Lower lobe of right lung (tissue), 2 donors: ENCODE measurements around the gene KPNA5. TPM values are rescaled to one million over a fixed set of nuclear protein-coding genes. Genes with fewer than 3 reads are reported as not detected.

ENCODE experiments used
- ATAC-seq, 2 donors: fragments of 200-7000 bp; cut with Tn5 transposase; one replicate each; pipeline ENCODE4 v1.9.1; 2020 to 2022; ENCODE audit warnings: mild to moderate bottlenecking in 2 of 2, moderate library complexity in 2 of 2
- DNase-seq: peaks from one replicate; pipeline ENCODE4 v3.0.0-alpha.2; 2020
- H3K27ac ChIP-seq: fragments of 200-600 bp; one replicate; pipeline ENCODE4 v1.8.0; 2022
- H3K27me3 ChIP-seq: fragments of 200-600 bp; one replicate; pipeline ENCODE4 v1.8.0; 2022; ENCODE audit warnings: low read depth
- H3K36me3 ChIP-seq: fragments of 200-600 bp; one replicate; pipeline ENCODE4 v1.8.0; 2022; ENCODE audit warnings: mild to moderate bottlenecking
- H3K4me1 ChIP-seq: fragments of 200-600 bp; one replicate; pipeline ENCODE4 v1.8.0; 2022
- H3K4me3 ChIP-seq: fragments of 200-600 bp; one replicate; pipeline ENCODE4 v1.8.0; 2022; ENCODE audit warnings: mild to moderate bottlenecking
- H3K9me3 ChIP-seq: fragments of 200-600 bp; one replicate; pipeline ENCODE4 v1.8.0; 2022
- intact Hi-C: fragments of 100-400 bp; cut with DNase I; formaldehyde crosslinking; loops from one replicate; pipeline ENCODE4 v1.11.0; 2022
- total RNA-seq: library from RNA; stranded (reverse); fragmentation: NEBNext Ultra II Directional; extraction: Animal tissue kit (Norgen Biotek cat#: 25700); gene quantifications from one replicate; pipeline ENCODE4 v1.2.1, GENCODE V29; 2021
- TF ChIP-seq, protein P1 (sequence below): fragments of 200-600 bp; IDR thresholded peaks from one replicate; pipeline ENCODE4 v1.8.0; 2022; ENCODE audit warnings: antibody characterized with exemption, mild to moderate bottlenecking
- donor health status: DM: no; HTN: yes; CAD: no; lungs with severe emphysema.

The KPNA5 gene
- total RNA-seq, 1 donor from 2014 or later, result 17.4 TPM

DNA sequence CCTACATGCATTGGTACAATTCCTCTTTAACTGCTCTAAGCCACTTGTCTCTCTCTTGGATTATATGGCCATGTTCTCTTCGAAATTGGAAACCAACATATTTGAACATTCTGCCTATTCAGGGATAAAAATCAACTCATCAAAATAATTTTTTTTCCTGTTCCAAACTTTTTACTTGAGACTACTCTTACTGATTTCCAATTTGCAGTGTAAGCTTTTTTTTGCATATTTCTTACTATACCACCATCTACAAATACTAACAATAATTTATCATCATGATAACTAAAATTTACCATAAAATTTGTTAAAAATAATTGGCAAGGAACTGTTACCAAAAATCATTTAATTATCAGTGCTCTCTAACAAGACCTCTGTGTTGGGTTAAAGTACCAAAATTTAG lies 91.4 kb downstream of the KPNA5 start:
- no peaks in the 10 kb centered on the region for H3K9me3 ChIP-seq
- H3K4me1 ChIP-seq, result no peaks in the 10 kb centered on the region
- no peak overlapping the region for H3K4me3 ChIP-seq
- TF ChIP-seq, protein P1, sequence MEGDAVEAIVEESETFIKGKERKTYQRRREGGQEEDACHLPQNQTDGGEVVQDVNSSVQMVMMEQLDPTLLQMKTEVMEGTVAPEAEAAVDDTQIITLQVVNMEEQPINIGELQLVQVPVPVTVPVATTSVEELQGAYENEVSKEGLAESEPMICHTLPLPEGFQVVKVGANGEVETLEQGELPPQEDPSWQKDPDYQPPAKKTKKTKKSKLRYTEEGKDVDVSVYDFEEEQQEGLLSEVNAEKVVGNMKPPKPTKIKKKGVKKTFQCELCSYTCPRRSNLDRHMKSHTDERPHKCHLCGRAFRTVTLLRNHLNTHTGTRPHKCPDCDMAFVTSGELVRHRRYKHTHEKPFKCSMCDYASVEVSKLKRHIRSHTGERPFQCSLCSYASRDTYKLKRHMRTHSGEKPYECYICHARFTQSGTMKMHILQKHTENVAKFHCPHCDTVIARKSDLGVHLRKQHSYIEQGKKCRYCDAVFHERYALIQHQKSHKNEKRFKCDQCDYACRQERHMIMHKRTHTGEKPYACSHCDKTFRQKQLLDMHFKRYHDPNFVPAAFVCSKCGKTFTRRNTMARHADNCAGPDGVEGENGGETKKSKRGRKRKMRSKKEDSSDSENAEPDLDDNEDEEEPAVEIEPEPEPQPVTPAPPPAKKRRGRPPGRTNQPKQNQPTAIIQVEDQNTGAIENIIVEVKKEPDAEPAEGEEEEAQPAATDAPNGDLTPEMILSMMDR, result no peak
- H3K36me3 ChIP-seq, result no peaks in the 10 kb centered on the region
- no peaks in the 10 kb centered on the region for H3K27me3 ChIP-seq
- no peak for ATAC-seq
- intact Hi-C loops, result no loop called here
- no peak for DNase-seq
- H3K27ac ChIP-seq, result no peak overlapping the region

DNA sequence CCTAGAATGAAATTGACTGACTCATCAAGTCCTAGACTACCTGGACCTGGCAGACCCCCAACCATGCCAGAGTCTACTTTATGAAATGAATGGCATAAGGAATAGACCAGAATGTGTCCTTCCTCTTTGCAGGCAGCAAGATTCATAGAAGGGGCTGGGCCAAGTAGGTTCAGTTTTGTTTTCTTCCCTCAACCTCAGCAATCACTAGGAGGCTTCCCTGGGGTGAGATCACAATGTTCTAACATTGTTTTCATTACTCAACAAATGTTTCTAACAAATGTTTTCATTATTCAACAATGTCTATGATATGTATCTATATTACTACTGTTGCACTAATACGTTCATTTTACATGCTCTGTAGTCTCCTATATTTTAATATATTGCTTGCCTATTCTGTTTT lies 92.9 kb downstream of the KPNA5 start:
- no peak overlapping the region for H3K27ac ChIP-seq
- H3K9me3 ChIP-seq, result no peaks in the 10 kb centered on the region
- intact Hi-C loops, result no loop called here
- no peaks in the 10 kb centered on the region for H3K4me1 ChIP-seq
- TF ChIP-seq, protein P1, result no peak
- DNase-seq, result no peak
- ATAC-seq, result no peak
- no peaks in the 10 kb centered on the region for H3K27me3 ChIP-seq
- no peaks in the 10 kb centered on the region for H3K36me3 ChIP-seq
- no peak overlapping the region for H3K4me3 ChIP-seq

DNA sequence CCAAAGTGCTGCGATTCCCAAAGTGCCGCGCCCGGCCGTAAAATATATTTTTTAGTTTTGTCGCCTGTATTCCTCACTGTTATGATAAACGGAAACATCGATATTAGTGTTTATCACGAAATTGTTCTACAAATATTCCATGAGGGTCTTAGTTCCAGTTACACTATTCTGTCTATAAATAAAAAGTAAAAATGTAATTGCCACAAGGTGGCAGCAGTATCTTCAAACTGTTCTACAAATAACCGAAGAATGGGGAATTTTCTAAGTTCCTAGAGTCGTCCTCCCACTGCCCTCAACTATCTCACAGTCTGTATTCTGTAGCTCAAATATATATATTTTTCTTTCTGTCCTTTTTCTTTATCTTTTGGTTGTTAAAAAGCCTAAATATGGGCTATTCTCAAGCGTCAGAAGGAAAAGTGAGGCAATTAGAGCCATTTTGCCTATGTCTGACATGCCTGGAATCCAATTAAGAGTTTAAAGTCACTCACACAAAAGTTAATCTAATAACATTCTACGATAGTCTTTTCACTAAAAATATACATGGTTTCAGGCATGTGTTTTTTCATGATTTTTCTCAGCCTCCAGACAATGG lies 98.7 kb downstream of the KPNA5 start:
- Histone ChIP-seq H3K9me3 (no peaks in the 10 kb centered on the region), H3K4me1 (no peaks in the 10 kb centered on the region), H3K36me3 (no peaks in the 10 kb centered on the region), H3K27ac (no peak overlapping the region), H3K27me3 (no peaks in the 10 kb centered on the region), H3K4me3 (no peak overlapping the region)
- intact Hi-C loops, result no loop called here
- no peak for DNase-seq
- TF ChIP-seq, protein P1, result peak; percentile 41
- no peak for ATAC-seq

DNA sequence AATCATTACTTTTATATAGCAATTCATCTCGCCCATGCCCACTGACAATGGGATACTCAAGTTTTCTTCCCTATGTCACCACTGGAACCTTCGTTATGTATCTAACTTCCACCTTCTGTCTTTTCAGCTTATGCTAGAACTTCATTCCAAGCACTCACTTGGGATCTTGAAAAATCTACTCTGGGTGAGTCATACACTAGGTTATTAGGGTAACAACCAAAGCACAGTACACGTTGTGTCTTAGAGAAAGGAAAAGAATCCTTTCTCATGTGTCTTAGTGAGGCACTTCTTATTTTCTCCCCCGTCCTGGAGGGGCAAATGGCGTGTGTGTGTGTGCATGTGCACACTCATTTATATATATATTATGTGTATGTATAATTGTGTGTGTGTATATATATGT lies 102.8 kb downstream of the KPNA5 start:
- H3K36me3 ChIP-seq, result no peaks in the 10 kb centered on the region
- no peaks in the 10 kb centered on the region for H3K4me1 ChIP-seq
- H3K4me3 ChIP-seq, result no peak overlapping the region
- no peak overlapping the region for H3K27ac ChIP-seq
- no peaks in the 10 kb centered on the region for H3K27me3 ChIP-seq
- no peaks in the 10 kb centered on the region for H3K9me3 ChIP-seq
- no peak for DNase-seq
- no peak for ATAC-seq
- TF ChIP-seq, protein P1, result no peak
- intact Hi-C loops, result no loop called here

Other genes starting within 250 kb of the KPNA5 start
- 9.1 TPM for gene CALHM6, start 219.8 kb upstream of the KPNA5 start, total RNA-seq
- 1.9 TPM for gene CALHM5, start 169.6 kb upstream of the KPNA5 start, total RNA-seq
- gene TRAPPC3L, start 135.5 kb upstream of the KPNA5 start, total RNA-seq, result not detected
- not detected for gene CALHM4, start 127.5 kb upstream of the KPNA5 start, total RNA-seq
- 35.9 TPM for gene RWDD1, start 109.7 kb upstream of the KPNA5 start, total RNA-seq
- gene RSPH4A, start 64.7 kb upstream of the KPNA5 start, total RNA-seq, result 5.6 TPM
- gene ZUP1, start 12.4 kb upstream of the KPNA5 start, total RNA-seq, result 8.7 TPM
- 14.9 TPM for gene FAM162B, start 84.5 kb downstream of the KPNA5 start, total RNA-seq
- gene GPRC6A, start 147.9 kb downstream of the KPNA5 start, total RNA-seq, result not detected
- gene RFX6, start 196.0 kb downstream of the KPNA5 start, total RNA-seq, result not detected